OCI-LY1 (cell line): ENCODE results near the gene PIM1.

ENCODE experiments used
- H2AFZ ChIP-seq: fragments of 200-600 bp; sonication (generic), shearing (Covaris generic); 2 replicates; pipeline ENCODE4 v1.6.0; 2014; ENCODE audit warnings: antibody characterized with exemption, mild to moderate bottlenecking, low read length
- H3F3A ChIP-seq: fragments of 200-600 bp; sonication (generic), shearing (Covaris generic); 2 replicates; pipeline ENCODE4 v1.6.0; 2014; ENCODE audit warnings: mild to moderate bottlenecking, antibody characterized with exemption, low read length, moderate library complexity; ENCODE audit not compliant: insufficient read depth
- H3K27ac ChIP-seq: fragments of 200-600 bp; sonication (generic); 2 replicates; pipeline ENCODE4 v1.5.1; 2014; ENCODE audit warnings: low read length, mixed run types, mild to moderate bottlenecking, low read depth; ENCODE audit not compliant: poor library complexity, severe bottlenecking
- H3K27me3 ChIP-seq: fragments of 200-600 bp; sonication (generic); 2 replicates; pipeline ENCODE4 v1.6.0; 2014; ENCODE audit warnings: antibody characterized with exemption, mild to moderate bottlenecking, low read length, moderate library complexity; ENCODE audit not compliant: insufficient read depth
- H3K36me3 ChIP-seq: fragments of 200-600 bp; sonication (generic); 2 replicates; pipeline ENCODE4 v1.6.1; 2014; ENCODE audit warnings: mild to moderate bottlenecking, antibody characterized with exemption, low read length, moderate library complexity, mixed read lengths; ENCODE audit not compliant: insufficient read depth
- H3K4me1 ChIP-seq: fragments of 200-600 bp; sonication (generic); 2 replicates; pipeline ENCODE4 v1.5.1; 2014; ENCODE audit warnings: mild to moderate bottlenecking, low read length, moderate library complexity; ENCODE audit not compliant: insufficient read depth, severe bottlenecking
- H3K4me2 ChIP-seq: fragments of 200-600 bp; sonication (generic), shearing (Covaris generic); 2 replicates; pipeline ENCODE4 v1.6.1; 2014; ENCODE audit warnings: low read length
- H3K4me3 ChIP-seq: fragments of 200-600 bp; sonication (generic); 2 replicates; pipeline ENCODE4 v1.5.1; 2014; ENCODE audit warnings: low read length, low read depth, mild to moderate bottlenecking, mixed read lengths; ENCODE audit not compliant: poor library complexity, severe bottlenecking
- H3K79me2 ChIP-seq: fragments of 200-600 bp; shearing (Covaris generic); 2 replicates; pipeline ENCODE4 v1.6.1; 2016; ENCODE audit warnings: mixed run types, low read length, mixed read lengths; ENCODE audit not compliant: insufficient read depth
- H3K9ac ChIP-seq: fragments of 200-600 bp; sonication (generic), shearing (Covaris generic); 2 replicates; pipeline ENCODE4 v1.6.1; 2014; ENCODE audit warnings: mild to moderate bottlenecking, low read length, mixed read lengths
- H3K9me2 ChIP-seq: fragments of 200-600 bp; sonication (generic), shearing (Covaris generic); 2 replicates; pipeline ENCODE4 v1.6.1; 2014; ENCODE audit warnings: low read depth, mild to moderate bottlenecking, low read length, mixed read lengths
- H3K9me3 ChIP-seq: fragments of 200-600 bp; shearing (Covaris generic); 2 replicates; pipeline ENCODE4 v1.6.1; 2014; ENCODE audit warnings: low read length, mixed read lengths
- H4K20me1 ChIP-seq: fragments of 200-600 bp; sonication (generic), shearing (Covaris generic); 2 replicates; pipeline ENCODE4 v1.6.0; 2016; ENCODE audit warnings: mild to moderate bottlenecking, low read length; ENCODE audit not compliant: insufficient read depth
- EZH2 ChIP-seq: fragments of 200-600 bp; sonication (generic), shearing (Covaris generic); IDR thresholded peaks from 2 replicates; pipeline ENCODE4 v1.8.0; 2017; ENCODE audit warnings: borderline replicate concordance, mixed run types, mild to moderate bottlenecking, antibody characterized with exemption, low read length, moderate library complexity, mixed read lengths
- TF ChIP-seq, protein P1 (sequence below): fragments of 200-600 bp; sonication (generic), shearing (Covaris generic); IDR thresholded peaks from 2 replicates; pipeline ENCODE4 v1.5.1; 2017; ENCODE audit warnings: mild to moderate bottlenecking, antibody characterized with exemption, low read length, moderate library complexity, mixed read lengths

PIM1 gene

DNA sequence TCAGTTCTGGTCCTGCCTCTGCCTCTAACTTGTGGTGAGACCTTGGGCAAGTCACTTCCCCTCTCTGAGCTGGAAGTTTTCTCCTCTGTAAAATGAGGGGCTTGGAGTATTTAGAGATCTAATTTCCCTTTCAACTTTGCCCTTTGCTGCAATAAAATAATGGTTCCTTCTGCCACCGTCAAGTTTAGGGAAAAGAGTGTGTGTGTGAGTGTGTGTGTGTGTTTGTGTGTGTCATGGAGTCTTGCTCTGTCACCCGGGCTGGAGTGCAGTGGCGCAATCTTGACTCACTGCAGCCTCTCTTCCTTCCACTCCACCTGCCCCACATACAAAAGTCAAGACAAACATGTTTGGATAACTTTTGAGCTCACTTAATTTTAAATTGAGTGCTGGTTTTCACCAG is 39.2 kb upstream of the PIM1 start:
- Histone ChIP-seq H2AFZ (no peak overlapping the region), H3K4me3 (no peak overlapping the region), H3K9ac (peak overlapping the region; percentile 45; the same call in 1 of the 2 replicates), H3F3A (0 out of 2 replicates have a peak, but pooled peaks cover 4% of the 10 kb centered on the region), H4K20me1 (no peaks in the 10 kb centered on the region), H3K4me2 (peak overlapping the region; percentile 26; the same call in 1 of the 2 replicates), H3K27ac (peak overlapping the region; percentile 83), H3K9me3 (no peaks in the 10 kb centered on the region), H3K9me2 (no peaks in the 10 kb centered on the region), H3K4me1 (peaks cover 61% of the 10 kb centered on the region), H3K27me3 (no peaks in the 10 kb centered on the region), H3K36me3 (no peaks in the 10 kb centered on the region), H3K79me2 (no peaks in the 10 kb centered on the region)
- TF ChIP-seq EZH2 = no peak
- TF ChIP-seq, protein P1, sequence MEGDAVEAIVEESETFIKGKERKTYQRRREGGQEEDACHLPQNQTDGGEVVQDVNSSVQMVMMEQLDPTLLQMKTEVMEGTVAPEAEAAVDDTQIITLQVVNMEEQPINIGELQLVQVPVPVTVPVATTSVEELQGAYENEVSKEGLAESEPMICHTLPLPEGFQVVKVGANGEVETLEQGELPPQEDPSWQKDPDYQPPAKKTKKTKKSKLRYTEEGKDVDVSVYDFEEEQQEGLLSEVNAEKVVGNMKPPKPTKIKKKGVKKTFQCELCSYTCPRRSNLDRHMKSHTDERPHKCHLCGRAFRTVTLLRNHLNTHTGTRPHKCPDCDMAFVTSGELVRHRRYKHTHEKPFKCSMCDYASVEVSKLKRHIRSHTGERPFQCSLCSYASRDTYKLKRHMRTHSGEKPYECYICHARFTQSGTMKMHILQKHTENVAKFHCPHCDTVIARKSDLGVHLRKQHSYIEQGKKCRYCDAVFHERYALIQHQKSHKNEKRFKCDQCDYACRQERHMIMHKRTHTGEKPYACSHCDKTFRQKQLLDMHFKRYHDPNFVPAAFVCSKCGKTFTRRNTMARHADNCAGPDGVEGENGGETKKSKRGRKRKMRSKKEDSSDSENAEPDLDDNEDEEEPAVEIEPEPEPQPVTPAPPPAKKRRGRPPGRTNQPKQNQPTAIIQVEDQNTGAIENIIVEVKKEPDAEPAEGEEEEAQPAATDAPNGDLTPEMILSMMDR = no peak

GRCh38 chr6:37131104-37131959 is 38.6 kb upstream of the PIM1 start:
- Histone ChIP-seq H3K9me2 (no peaks in the 10 kb centered on the region), H3K4me1 (peaks cover 62% of the 10 kb centered on the region), H3F3A (0 out of 2 replicates have a peak, but pooled peaks cover 4% of the 10 kb centered on the region), H3K36me3 (no peaks in the 10 kb centered on the region), H3K27ac (peak overlapping the region; percentile 83), H3K4me3 (no peak overlapping the region), H3K79me2 (no peaks in the 10 kb centered on the region), H3K4me2 (peak overlapping the region; percentile 35; the same call in 1 of the 2 replicates), H3K9ac (peak overlapping the region; percentile 51; the same call in 1 of the 2 replicates), H4K20me1 (no peaks in the 10 kb centered on the region), H3K27me3 (no peaks in the 10 kb centered on the region), H2AFZ (peak overlapping the region; percentile 17; the same call in 1 of the 2 replicates), H3K9me3 (no peaks in the 10 kb centered on the region)
- no peak for TF ChIP-seq EZH2
- TF ChIP-seq, protein P1 = no peak; the same call in 1 of the 2 replicates

GRCh38 chr6:37131960-37132253 is 38.0 kb upstream of the PIM1 start:
- Histone ChIP-seq H3K9ac (peak overlapping the region; percentile 51; the same call in 1 of the 2 replicates), H2AFZ (peak overlapping the region; percentile 17; the same call in 1 of the 2 replicates), H3K27ac (peak overlapping the region; percentile 83)

More at GRCh38 chr6:37131960-37132253, 38.0 kb upstream of the PIM1 start:
- TF ChIP-seq, protein P1 = no peak
- no peak for TF ChIP-seq EZH2
- H3K9me3 ChIP-seq = no peaks in the 10 kb centered on the region
- peaks cover 68% of the 10 kb centered on the region for H3K4me1 ChIP-seq
- H3K4me2 ChIP-seq = no peak overlapping the region
- no peaks in the 10 kb centered on the region for H3K79me2 ChIP-seq
- no peak overlapping the region for H3K4me3 ChIP-seq
- H3K27me3 ChIP-seq = no peaks in the 10 kb centered on the region
- H4K20me1 ChIP-seq = no peaks in the 10 kb centered on the region
- no peaks in the 10 kb centered on the region for H3K9me2 ChIP-seq
- no peaks in the 10 kb centered on the region for H3K36me3 ChIP-seq
- H3F3A ChIP-seq = 0 out of 2 replicates have a peak, but pooled peaks cover 4% of the 10 kb centered on the region
